Stimulated activated CD8-positive, alpha-beta memory T cell treated with anti-CD3 and anti-CD28 coated beads, Interleukin-2, amount 100 ng/mL, for 1 hour (primary cell): ENCODE measurements around the gene DNAH1.

ENCODE experiments used
- DNase-seq, 2 donors: peaks; one replicate each; pipeline ENCODE4 v3.0.0-alpha.2; 2020; ENCODE audit warnings: low read depth in 2 of 2

The DNAH1 gene

DNA sequence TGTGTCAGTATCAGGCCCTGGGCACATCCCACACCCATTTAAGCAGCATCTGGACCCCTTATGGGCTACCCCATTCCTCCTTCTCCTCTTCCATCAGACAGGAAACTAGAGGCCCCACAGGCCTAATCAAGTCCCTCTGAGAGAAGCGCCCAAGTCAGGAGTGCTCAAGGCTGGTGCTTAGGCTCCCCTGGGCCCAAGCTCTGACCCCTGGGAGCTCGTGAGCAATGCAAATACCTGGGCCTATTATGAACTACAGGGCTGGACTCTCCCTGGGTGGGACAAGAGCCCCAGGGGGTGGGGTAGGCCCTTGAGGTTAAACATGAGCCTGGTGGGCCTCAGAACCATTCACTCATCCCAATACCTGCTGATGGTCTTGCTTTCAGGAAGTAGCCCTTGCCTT lies 71.4 kb downstream of the DNAH1 start:
- DNase-seq = no peak

DNA sequence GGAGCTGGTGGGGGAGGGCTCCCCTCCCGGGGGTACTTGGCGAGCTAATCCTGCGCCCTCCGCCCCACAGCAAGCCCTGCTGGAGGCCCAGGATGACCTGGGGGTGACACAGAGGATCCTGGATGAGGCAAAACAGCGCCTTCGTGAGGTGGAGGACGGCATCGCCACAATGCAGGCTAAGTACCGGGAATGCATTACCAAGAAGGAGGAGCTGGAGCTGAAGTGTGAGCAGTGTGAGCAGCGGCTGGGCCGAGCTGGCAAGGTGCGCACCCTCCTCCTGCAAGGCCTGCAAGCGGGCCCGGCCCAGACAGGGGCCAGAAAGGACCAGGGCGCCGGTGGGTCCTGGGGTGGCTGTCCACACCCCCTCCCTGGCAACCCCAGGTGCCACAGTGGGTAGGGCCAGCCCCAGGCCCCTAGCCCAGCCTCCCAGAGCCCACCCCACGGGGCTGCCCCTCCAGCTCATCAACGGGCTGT lies 72.3 kb downstream of the DNAH1 start:
- DNase-seq = no peak

DNA sequence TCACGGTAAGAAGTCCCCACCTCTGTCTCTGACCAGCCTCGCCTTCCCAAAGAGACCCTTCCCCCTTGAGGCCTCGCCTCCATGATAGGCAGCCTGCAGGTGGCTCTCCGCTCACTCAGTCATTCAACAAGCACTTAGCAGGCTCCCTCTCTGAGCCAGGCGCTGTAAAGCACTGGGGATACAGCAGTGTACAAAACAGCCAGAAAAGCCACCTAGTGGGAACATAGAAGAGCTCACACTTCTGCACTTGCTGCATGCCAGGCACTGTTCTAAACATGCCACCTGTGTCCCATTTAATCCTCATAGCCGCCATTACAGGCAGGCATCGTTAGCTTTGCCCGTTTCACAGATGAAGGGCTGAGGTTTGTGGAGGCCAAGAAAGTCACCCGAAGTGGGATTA lies 72.8 kb downstream of the DNAH1 start:
- no peak for DNase-seq

DNA sequence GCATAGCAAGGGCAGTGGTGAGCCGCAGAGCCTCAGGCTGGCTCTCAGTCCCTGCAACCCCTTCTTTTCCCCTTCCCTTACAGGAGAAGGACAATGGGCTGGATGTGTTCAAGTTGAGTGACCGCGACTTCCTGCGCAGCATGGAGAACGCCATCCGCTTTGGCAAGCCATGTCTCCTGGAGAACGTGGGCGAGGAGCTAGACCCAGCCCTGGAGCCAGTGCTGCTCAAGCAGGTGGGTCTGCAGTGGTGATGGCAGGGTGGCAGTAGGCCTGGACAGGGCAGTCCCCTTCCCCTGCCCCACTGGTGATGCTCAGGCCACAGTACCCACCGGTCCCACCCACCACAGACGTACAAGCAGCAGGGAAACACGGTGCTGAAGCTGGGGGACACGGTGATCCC lies 75.0 kb downstream of the DNAH1 start:
- DNase-seq = no peak

DNA sequence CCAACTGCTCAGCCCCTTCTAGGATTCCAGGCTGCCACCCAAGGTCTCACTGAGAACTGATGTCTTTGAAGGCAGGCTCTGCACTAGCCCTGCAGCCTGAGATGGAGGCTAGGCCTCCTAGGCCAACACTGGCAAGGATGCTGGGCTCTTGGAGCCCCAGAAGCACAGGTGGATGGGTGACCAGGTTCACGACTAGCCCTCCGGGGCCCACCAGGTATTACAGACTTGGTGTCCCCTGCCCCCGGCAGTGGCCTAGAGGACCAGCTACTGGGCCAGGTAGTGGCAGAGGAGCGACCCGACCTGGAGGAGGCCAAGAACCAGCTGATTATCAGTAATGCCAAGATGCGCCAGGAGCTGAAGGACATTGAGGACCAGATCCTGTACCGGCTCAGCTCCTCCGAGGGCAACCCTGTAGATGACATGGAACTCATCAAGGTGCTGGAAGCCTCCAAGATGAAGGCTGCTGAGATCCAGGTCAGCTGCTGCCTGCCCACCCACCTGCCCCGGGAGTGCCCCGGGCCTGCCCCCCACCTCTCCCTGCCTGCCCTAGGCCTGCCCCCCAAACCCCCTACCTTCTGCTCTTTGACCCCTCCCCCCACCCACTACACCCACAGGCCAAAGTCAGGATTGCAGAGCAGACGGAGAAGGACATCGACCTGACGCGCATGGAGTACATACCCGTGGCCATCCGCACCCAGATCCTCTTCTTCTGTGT lies 76.3 kb downstream of the DNAH1 start:
- no peak for DNase-seq

DNA sequence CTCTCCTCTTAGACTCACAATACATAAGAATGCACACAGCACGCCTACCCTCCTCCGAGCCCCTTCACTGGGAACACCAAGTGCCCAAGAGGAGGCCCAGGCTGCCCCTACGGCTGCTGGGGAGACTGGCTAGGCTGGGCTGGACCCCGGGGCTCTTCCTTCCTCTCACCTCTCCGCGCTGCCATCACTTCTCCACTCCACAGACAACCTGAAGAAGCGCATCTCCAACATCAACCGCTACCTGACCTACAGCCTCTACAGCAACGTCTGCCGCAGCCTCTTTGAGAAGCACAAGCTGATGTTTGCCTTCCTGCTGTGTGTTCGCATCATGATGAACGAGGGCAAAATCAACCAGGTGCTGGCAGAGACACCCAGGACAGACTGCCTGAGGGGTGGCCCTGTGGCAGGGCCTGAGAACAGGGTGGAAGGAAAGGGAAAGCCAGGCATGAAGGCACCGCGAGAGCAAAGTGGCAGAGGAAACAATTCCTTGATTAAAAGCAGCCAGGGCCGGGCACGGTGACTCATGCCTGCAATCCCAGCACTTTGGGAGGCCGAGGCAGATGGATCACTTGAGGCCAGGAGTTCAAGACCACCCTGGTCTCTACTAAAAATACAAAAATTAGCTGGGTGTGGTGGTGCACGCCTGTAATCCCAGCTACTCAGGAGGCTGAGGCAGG lies 77.2 kb downstream of the DNAH1 start:
- no peak for DNase-seq

DNA sequence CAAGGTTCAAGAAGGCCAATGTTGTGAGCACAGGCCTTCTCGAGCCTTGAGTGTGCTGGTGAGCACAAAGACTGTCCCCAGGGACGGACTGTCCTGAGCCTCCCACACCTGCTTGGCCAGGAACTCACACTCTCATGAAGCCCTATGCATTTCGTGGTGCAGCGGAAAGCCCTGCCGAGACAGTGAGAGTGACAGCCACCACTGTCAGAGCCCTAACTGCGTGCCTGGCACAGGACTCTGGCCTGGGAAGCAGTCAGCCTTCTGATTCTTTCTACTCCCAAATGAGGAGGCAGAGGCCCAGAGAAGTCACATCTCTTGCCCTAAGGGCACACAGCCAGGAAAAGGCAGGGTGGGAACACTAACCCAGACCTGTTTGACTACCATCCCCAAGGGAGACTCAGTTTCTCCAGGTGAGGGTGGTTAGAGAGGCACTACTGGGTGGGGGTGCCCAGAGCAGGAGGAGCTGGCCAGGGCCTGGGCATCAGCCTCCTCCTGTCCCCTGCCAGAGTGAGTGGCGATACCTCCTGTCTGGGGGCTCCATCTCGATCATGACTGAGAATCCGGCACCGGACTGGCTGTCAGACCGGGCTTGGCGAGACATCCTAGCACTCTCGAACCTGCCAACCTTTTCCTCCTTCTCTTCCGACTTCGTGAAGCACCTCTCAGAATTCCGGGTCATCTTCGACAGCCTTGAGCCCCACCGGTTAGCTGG lies 78.0 kb downstream of the DNAH1 start:
- DNase-seq = no peak

DNA sequence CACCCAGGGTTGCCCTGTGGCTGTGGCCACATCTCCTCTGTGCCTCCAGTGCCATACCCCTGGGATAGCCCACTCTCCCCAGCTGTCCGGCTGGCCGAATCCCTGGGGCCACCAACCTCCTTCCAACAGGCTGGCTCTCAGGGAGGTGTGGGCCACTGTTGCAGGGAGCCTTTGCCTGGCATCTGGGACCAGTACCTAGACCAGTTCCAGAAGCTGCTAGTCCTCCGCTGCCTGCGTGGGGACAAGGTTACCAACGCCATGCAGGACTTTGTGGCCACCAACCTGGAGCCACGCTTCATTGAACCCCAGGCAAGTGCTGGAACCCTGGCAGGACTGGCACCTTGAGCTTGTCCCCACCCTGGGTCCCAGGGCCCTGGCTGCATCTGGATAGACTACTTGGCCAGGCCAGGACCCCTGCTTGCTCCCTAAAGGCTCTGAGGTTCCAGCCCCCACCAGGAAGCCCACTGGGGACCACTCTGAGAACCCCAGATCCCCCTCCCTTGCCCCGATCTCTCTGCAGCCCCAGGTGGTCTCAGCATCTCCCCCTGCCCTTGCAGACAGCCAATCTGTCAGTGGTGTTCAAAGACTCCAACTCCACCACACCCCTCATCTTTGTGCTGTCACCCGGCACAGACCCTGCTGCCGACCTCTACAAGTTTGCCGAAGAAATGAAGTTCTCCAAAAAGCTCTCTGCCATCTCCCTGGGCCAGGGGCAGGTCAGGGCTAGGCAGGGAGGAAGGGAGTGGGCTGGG lies 78.8 kb downstream of the DNAH1 start:
- DNase-seq = no peak

DNA sequence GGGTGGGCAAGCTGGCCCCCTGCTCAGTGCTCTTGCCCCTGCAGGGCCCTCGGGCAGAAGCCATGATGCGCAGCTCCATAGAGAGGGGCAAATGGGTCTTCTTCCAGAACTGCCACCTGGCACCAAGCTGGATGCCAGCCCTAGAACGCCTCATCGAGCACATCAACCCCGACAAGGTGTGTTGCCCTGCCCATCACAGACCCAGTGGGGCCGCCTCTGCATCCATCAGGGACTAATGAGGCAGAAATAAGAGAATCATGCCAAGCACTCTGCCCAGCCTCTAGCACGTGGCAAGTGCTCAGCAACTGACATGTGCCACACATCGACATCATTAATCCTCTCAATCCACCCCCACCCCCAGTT lies 79.4 kb downstream of the DNAH1 start:
- DNase-seq = no peak

DNA sequence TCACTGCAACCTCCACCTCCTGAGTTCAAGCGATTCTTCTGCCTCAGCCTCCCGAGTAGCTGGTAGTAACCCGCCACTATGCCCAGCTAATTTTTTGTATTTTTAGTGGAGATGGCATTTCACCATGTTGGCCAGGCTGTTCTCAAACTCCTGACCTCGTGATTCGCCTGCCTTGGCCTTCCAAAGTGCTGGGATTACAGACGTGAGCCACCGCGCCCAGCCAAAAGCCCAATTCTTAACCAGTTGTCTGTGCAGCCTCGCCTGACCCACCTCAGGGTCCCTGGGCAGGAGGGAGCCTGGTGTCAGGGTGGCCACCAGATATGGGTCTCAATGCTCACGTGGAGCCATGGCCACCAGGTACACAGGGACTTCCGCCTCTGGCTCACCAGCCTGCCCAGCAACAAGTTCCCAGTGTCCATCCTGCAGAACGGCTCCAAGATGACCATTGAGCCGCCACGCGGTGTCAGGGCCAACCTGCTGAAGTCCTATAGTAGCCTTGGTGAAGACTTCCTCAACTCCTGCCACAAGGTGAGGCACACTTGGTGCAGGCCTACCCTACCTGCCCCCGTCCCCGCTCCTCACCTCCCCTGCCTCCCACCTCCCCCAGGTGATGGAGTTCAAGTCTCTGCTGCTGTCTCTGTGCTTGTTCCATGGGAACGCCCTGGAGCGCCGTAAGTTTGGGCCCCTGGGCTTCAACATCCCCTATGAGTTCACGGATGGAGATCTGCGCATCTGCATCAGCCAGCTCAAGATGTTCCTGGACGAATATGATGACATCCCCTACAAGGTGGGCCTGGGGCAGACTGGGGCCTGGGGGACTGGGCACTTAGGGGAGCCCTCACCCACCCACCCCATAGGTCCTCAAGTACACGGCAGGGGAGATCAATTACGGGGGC lies 80.1 kb downstream of the DNAH1 start:
- DNase-seq = no peak

DNA sequence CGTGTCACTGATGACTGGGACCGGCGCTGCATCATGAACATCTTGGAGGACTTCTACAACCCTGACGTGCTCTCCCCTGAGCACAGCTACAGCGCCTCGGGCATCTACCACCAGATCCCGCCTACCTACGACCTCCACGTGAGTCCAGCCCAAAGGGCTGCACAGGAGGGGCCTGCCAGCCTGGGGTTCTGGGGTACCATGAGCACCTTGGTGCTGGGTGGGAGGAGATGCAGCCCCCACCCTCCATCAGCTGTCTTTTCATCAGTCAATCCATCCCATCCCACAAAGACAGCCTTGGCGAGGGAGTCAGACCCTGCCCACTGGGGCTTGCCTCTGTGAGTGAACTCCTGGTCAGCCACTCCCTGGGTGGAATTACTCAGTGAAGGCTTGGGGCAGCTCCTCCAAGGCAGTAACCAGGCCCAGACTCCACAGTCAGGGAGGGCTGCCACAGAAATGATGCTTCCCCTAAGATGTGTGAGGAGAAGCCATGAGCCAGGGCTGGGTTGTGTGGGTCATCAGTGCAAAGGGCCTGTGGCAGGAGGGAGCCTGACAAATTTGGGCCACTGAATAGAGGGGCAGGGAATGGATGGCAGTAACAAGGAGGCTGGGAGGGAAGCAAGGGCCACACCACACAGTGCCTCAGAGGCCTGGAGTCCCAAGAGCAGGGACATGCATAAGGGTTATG lies 80.9 kb downstream of the DNAH1 start:
- no peak for DNase-seq

DNA sequence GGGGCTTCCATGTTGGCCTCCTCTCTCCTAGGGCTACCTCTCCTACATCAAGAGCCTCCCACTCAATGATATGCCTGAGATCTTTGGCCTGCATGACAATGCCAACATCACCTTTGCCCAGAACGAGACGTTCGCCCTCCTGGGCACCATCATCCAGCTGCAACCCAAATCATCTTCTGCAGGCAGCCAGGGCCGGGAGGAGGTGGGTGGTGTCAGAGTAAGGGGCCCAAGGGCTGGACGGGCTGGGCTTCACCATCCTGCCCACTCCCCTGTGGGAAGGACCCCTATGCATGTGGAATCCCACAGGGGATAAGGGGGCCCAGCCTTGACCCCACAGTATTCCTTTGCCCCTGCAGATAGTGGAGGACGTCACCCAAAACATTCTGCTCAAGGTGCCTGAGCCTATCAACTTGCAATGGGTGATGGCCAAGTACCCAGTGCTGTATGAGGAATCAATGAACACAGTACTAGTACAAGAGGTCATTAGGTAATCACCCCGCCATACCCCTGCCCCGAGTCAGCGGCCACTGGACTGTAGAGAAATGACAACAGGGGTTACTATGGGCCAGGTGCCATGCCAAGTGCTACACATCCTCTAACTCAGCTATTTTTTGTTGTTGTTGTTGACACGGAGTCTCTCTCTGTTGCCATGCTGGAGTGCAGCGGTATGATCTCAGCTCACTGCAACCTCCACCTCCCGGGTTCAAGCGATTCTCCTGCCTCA lies 81.7 kb downstream of the DNAH1 start:
- DNase-seq = no peak

DNA sequence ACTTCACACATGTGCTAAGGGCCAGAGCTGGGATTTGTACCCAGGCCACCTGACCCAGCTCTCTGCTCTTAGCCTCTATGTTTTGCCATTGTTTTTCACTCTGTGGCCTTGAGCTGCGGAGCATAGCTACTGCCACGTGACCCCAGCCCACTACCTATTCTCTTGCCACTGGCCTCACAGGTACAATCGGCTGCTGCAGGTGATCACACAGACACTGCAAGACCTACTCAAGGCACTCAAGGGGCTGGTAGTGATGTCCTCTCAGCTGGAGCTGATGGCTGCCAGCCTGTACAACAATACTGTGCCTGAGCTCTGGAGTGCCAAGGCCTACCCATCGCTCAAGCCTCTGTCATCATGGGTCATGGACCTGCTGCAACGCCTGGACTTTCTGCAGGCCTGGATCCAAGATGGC lies 82.6 kb downstream of the DNAH1 start:
- no peak for DNase-seq

DNA sequence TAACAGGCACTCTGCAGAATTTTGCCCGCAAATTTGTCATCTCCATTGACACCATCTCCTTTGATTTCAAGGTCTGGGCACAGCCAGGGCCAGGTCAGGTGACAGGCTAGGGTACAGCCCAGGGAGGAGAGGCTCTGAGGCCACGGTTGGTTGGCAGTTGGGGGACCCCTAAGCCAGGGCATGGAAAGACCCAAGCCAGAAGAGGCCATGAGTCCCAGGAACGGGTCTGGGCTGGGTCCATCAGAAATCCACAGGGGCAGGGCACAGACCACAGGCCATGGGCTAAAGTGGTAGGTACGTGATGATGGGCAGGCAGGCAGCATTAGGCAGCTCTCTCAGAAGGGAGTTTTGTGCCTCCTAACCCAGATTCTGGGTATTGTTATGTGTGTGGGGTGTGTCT lies 83.0 kb downstream of the DNAH1 start:
- no peak for DNase-seq

DNA sequence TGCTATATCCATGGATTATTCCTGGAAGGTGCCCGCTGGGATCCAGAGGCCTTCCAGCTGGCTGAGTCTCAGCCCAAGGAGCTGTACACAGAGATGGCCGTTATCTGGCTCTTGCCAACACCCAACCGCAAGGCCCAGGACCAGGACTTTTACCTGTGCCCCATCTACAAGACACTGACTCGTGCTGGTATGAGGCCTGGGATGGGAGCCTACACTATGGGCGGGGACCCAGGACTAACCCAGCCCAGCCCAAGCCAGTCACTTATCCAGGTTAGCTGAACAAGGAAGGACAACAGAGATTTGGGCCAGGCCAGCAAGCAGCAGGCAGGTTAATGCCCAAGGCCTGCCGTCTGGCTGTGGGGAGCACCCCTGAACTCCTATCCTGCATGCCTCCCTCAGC lies 83.5 kb downstream of the DNAH1 start:
- no peak for DNase-seq

DNA sequence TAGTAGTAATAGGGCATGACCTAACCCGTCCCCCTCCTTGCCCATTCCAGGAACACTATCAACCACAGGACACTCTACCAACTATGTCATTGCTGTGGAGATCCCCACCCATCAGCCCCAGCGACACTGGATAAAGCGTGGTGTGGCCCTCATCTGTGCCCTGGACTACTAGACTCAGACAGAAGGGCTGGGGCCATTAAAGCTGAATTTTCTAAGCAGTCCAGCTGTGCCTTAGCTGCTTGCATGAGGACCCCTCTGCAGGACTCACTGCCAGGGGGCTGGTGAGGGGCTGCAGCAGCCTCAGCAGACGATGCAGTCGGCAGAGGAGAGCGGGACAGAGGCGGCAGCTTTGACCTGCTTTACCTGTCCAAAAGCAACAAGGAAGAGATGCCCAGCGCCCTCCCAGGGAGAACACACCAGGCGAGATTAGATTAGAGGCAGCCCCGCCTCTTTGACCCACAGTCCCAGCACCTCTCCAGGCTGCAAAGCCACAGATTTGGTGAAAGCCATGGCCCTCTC lies 84.2 kb downstream of the DNAH1 start:
- DNase-seq = no peak

DNA sequence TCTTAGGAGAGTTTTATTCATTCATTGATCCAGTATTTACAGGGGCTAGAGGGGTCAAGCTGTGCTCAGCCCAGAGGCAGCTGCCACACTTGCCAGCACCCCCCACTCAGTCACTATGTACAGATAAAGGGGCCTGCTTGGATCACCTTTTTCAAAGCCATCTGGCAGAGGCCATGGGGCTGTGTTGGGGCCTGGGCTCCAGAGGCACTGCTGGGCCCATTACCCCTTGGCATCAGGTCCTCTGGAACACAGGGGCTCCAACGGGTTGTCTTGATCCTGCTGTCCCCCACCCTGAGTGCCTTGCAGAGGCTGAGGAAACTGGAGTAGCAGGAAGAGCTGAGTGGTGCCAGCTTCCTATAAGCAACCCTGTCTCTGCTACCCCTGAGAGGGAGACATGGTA lies 84.9 kb downstream of the DNAH1 start:
- no peak for DNase-seq

DNA sequence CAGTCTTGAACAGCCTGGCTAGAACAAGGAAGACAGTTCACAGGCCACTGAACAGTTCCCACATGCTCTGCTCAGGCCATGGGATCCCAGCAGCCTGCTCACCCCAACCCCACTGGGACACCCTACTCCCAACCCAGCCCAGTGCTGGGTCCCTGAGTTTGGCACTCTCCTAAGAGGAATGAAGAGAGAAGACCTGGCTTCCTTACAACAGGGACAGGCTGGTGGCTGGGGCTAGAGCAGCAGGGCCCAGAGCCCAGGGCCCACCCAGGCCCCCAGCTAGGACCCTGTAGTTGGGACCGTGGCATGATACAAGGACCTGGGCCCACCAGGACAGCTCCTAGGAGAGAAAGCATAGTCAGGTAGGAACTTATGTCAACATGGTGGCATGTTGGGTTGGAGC lies 85.4 kb downstream of the DNAH1 start:
- no peak for DNase-seq

DNA sequence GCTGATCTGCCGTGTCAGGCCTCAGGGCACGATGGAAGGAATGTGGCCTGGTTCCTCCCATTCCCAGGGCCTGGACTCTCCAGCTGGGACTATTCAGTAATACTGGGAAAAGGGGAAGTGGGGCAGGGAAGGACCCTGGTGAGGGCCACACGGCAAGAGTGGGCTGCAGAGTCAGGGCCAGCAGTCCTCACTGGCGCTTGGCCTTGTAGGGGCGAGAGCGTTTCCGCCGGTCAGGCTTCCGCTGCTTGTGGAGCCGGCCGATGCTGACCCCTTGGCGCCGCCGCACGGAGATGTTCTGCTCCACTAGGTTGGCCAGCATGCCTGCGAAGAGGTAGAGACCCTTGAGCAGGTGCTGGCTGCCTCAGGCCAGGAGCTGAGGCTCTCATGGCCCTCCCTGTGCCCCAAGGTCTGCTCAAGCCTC lies 86.0 kb downstream of the DNAH1 start:
- DNase-seq = no peak
